HG02884 (cell line): ENCODE measurements around the gene LYZL6.

Experiments
- ATAC-seq: cut with Tn5 transposase; IDR thresholded peaks from one replicate; pipeline ENCODE4 v1.9.1; 2021; ENCODE audit warnings: mild to moderate bottlenecking, moderate library complexity; ENCODE audit not compliant: unreplicated experiment

Gene LYZL6

GRCh38 chr17:35943537-35943936, at the start of gene LYZL6:
TSS of gene LYZL6 (minus strand) at chr17:35943713. CDS start at chr17:35939356, 4,357 bp downstream.
- no peak for ATAC-seq

DNA sequence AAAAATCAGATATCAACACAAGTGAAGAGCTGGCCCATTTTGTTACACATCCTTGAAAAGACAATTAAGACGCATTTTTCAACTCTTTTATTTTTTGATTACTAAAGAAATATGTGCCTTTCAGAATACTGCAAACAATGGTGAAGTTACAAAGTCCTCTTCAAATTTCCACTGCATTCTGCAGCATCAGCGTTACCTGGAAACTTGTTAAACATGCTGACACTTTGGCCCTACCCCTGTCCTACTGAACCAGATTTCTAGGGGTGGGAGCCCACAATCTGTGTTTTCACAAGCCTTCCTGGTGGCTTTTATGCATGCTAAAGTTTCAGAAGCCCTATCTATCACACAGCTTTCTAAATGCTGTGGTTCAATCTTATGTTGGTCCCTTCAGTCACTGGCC, 47.6 kb upstream of the LYZL6 start:
- ATAC-seq: no peak

- ATAC-seq: no peak
These were observed 44.7 kb upstream of the LYZL6 start for GRCh38 chr17:35988164-35988563.

- ATAC-seq: no peak
These were observed 43.1 kb upstream of the LYZL6 start, which contains the start of gene CCL14 for GRCh38 chr17:35986643-35987042. TSS of gene CCL14 (minus strand) at chr17:35986729. CDS start at chr17:35986649, 80 bp downstream.

- no peak for ATAC-seq
These were observed 40.6 kb upstream of the LYZL6 start for GRCh38 chr17:35984140-35984539.

DNA sequence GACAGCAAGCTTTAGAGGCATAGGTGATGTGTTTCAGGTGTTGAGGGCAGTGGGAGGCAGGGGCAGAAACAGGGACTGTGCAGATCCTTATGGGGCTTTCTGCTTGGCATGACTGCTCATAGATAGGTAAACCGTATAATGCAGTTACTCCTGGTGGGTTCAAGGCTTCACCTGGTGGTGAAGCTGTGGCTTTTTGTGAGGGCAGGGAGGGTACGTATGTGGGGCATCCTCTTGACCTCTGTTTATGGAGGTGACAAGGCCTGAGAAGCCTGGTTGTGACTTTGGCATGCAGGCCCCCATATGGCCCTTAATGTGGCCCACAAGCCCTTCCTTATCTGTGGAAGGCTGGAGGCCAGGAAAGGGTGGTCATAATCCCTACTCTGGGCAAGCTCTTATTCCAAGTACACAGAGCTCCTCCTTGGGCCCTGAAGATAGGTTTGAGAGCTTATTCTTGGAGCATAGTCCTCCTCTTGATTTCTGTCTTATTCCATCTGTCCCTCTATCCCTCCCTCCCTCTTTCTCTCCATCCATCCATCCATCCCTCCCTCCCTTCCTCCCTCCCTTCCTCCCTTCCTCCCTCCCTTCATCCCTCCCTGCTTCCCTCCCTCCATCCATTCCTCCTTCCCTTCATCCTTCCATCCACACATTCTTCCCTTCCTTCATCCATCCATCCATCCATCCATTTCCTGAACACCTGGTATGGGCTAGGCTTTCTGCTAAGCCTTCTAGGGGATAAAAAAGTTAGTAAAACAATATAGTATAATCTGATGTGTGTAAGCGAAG, 39.1 kb upstream of the LYZL6 start:
- no peak for ATAC-seq

- ATAC-seq: no peak
These were observed 38.4 kb upstream of the LYZL6 start for GRCh38 chr17:35981908-35982330.

- no peak for ATAC-seq
These were observed 37.7 kb upstream of the LYZL6 start, which contains the start of gene CCL16 for GRCh38 chr17:35981246-35981645. TSS of gene CCL16 (minus strand) at chr17:35981497. CDS start at chr17:35981420, 77 bp downstream.

- ATAC-seq: no peak
These were observed 34.8 kb upstream of the LYZL6 start for GRCh38 chr17:35978346-35978745.

GRCh38 chr17:35977509-35977908, 34.0 kb upstream of the LYZL6 start:
- ATAC-seq: no peak

- ATAC-seq: no peak
These were observed 30.1 kb upstream of the LYZL6 start for GRCh38 chr17:35973333-35974260.

DNA sequence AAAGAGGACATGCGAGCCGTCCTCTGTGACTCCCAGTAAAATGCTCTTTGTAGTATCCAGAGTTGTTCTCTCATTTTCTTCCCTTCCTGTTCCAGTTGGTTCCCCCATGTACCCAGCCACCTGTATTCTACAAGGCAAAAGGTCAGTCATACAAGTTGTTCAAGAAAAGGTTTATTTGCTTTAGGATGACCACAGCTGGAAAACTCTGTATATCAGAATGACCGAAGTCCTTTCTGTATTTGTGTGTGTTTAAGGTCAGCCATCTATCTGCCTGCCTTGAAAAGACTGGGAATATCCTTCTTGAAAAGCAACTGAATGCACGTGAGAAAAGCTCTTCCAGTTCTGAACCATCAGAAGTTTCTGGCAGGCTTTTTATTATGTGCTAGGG, 29.4 kb upstream of the LYZL6 start:
- ATAC-seq: no peak

GRCh38 chr17:35972535-35972934, 29.0 kb upstream of the LYZL6 start:
- no peak for ATAC-seq

- no peak for ATAC-seq
These were observed 28.6 kb upstream of the LYZL6 start for GRCh38 chr17:35972066-35972465.

DNA sequence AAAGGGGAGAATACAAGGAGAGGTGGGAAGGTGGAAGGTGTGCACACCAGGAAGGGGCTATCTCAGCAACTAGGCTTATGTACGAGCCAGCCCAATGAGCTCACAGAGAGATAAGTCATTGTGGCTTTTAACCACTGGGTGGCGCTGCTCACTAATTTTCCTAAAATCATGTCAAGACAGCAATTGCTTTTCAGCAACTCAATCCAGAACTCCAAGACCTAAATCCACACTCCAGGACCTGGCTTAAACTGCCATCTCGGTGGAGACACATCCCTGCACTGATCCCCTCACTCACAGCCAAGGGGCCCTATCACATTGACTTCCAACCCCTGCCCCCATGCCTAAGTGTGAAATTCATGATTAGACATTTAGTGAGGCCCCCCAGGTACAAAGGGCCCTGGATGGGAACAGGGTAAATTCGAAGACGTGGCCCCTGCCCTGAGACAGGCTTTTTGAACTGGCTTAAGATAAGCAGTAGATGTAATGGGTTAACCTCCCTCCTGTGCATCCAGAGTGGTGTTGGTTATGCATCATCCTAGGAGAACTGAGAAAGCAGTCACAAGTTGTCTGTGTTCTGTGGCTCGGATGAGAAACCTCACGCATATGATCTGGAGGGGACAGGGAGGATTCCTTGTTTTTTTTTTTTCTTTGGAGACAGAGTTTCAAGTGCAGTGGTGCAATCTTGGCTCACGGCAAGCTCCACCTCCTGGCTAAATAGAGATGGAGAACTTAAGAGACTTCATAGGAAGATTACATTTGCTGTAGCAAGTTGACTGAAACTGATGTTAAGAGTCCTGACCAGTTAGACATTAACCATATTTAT, 26.3 kb upstream of the LYZL6 start:
- ATAC-seq: no peak

- ATAC-seq: no peak
These were observed 25.1 kb upstream of the LYZL6 start for GRCh38 chr17:35968520-35969054.

DNA sequence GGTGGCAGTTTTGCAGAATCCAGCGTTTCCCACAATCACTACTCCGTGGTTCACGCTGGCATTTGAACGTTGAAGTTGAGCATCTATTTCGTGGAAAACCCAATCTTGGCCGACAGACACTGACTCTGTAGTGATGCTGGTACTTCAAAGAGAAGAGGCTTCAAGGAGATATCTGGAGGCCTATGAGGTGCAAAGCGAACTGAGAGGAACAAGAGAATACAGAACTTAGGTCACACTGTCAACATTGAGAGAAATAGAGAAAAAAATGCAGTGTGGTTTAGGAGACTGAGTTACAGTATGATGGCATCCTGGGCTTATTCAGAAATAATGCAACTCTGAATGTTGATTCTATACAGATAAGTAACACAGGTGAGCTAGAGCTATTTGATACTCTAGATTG, 21.8 kb upstream of the LYZL6 start:
- no peak for ATAC-seq

GRCh38 chr17:35963663-35964062, 20.1 kb upstream of the LYZL6 start:
- ATAC-seq: no peak

DNA sequence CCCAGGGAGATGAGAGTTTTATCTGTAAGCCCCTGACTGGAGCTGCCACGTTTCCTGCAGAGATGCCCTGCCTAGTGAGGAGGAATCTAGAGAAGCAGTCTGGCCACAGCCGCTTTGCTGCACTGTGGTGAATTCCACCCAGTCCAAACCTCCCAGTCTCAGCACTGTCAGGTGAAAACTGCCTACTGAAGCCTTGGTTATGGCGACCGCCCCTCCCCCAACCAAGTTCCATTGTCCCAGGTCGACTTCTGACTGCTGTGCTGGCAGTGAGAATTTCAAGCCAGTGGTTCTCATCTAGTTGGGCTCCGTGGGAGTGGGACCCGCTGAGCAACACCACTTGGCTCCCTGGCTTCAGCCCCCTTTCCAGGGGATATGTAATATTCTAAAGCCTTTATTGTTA, 10.2 kb upstream of the LYZL6 start:
- ATAC-seq: no peak

GRCh38 chr17:35949401-35949800, 5.9 kb upstream of the LYZL6 start:
- no peak for ATAC-seq

GRCh38 chr17:35948092-35948491, 4.6 kb upstream of the LYZL6 start:
- ATAC-seq: no peak
